C4-2B (cell line): ENCODE results near the gene CD99L2.

Experiments used
- H3K27ac ChIP-seq: fragments of 450-650 bp; 2 replicates; pipeline ENCODE4 v1.5.1; 2017
- CTCF ChIP-seq: fragments of 450-650 bp; conservative IDR thresholded peaks from 2 replicates; pipeline ENCODE4 v1.5.1; 2017; ENCODE audit warnings: mild to moderate bottlenecking
- ZFX ChIP-seq: fragments of 450-650 bp; IDR thresholded peaks from 2 replicates; pipeline ENCODE4 v1.6.1; 2017

Gene CD99L2

DNA sequence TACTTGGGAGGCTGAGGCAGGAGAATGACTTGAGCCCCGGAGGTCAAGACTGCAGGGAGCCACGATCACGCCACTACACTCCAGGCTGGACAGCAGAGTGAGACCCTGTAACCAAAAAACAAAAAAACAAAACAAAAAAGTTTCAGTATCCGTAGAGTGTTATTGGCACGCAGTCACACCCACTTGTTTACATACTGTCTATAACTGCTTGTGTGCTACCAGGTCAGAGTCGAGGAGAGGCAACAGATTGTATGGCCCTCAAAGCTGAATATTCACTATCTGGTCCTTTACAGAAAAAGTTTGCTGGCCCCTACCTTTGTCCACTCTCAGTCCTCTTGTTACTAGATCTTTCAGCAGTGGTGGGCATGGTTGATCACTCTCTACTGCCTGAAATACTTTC lies 8.2 kb upstream of the CD99L2 start:
- H3K27ac ChIP-seq: no peak overlapping the region
- TF ChIP-seq CTCF (no peak), ZFX (no peak)

DNA sequence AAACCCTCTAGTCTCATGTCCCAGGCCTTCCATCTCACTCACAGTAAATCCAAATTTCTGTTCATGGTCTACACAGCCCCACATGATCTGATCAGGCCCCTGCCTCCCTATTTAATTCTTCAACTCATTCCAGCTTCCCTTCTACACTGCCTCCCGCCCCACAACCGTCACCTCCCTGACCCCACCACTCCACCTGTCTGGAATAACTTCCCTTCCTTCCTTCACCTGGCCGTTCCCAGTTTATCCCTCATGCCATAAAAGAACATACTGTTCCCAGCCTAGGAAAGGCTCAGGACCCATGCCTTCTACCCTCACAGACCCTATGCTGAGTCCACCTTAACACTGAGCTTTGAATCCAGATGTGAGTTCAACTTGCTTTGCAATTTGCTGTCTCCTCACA lies 6.8 kb upstream of the CD99L2 start:
- TF ChIP-seq ZFX (no peak), CTCF (no peak)
- H3K27ac ChIP-seq: no peak overlapping the region

GRCh38 chrX:150903110-150903508 lies 4.6 kb upstream of the CD99L2 start:
- TF ChIP-seq ZFX: no peak
- no peak for TF ChIP-seq CTCF

DNA sequence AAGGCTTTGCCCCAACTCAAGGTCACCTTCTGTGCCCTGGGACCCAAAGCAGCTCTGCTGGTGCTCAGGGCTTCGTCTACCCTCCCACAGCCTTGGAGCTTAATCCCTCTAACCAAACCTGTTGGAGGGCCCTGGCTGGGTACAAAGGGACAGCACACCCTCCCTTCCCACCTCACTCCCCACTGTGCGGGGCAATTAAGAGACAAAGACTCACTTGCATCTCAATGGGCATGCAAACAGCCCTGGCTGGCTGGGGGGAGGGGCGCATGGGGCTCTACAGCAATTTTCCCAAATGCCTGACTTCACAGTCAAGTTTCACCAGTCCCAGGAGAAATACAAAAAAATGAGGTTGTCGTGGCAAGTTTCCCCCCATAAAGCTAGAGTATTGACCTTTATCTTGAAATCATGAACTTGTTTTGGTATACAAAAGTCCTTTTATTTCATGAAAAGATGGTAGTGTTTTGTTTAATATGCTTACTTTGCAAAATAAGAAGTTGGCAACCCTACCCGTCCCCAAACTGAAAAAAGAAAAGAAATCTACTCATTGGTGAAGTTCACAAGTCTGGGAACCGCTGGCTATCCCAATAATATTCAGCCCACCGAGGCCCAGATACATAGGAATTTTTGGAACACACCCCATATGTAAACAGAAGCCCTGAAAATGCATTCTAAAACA lies 4.1 kb upstream of the CD99L2 start:
- TF ChIP-seq CTCF (no peak), ZFX (no peak)

More at GRCh38 chrX:150903110-150903508, 4.6 kb upstream of the CD99L2 start:
- H3K27ac ChIP-seq: no peak overlapping the region

GRCh38 chrX:150899191-150899757 lies 806 bp upstream of the CD99L2 start:
- peak overlapping the region; percentile 84 for H3K27ac ChIP-seq

More for the DNA sequence above, 4.1 kb upstream of the CD99L2 start:
- no peak overlapping the region for H3K27ac ChIP-seq

GRCh38 chrX:150897421-150898320 lies 797 bp downstream of the CD99L2 start:
- H3K27ac ChIP-seq: peak overlapping the region; percentile 84
- TF ChIP-seq CTCF (no peak), ZFX (no peak)

More at GRCh38 chrX:150899191-150899757, 806 bp upstream of the CD99L2 start:
- no peak for TF ChIP-seq CTCF
- no peak for TF ChIP-seq ZFX

DNA sequence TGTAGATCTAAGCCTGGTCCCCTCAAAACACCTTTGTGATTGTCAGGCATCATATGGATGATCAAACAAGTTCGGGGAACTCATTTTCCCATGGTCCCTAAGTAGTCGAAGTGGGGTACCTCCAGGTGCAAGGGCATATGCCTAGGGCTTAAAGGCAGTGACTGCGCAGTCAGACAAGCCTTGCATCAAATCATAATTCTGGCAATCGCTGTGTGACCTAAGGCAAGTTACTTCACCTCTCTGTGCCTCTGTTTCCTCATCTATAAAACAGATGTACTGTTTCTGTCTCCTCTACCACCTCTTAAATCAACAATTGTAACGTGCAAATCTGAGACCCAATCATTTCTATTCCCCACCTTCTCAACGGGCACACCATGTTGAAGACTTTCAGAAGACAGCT lies 1.8 kb downstream of the CD99L2 start:
- TF ChIP-seq CTCF: no peak
- TF ChIP-seq ZFX: no peak
- no peak overlapping the region for H3K27ac ChIP-seq
